ENCODE results near the gene C12orf56. TPM values are rescaled to one million over a fixed set of nuclear protein-coding genes. Genes with fewer than 3 reads are reported as not detected.

Gene C12orf56, protein sequence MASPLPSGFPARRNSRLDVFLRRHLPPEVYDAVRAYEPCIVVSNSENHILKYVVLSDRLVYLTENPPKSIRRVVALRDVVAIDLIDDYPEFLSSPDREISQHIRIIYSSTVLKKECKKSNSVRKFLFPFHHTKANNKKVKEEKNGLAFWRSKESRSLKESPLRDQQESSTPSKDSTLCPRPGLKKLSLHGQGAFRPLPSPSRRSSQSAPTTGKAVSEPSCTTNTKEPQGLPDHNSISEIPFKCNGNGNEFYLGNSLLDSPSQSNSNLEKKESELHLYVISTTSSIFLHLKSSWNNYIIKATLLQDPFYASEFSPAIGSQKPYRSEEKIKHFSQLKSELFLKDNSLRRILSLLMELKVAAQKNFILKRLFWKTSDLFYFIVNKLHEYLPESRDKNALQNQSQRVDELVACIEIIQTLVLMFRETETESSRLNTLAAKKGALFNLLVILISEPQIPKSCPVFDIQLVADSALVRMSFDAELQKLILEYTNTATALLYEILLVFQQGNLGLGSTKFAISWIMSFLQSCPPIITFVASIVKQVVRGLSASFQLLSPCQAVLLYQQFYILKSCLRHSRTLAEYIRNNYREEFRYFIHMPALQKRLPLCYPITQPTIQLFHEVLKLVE
- 1.9 and 2.0 TPM in 2 replicates for total RNA-seq

DNA sequence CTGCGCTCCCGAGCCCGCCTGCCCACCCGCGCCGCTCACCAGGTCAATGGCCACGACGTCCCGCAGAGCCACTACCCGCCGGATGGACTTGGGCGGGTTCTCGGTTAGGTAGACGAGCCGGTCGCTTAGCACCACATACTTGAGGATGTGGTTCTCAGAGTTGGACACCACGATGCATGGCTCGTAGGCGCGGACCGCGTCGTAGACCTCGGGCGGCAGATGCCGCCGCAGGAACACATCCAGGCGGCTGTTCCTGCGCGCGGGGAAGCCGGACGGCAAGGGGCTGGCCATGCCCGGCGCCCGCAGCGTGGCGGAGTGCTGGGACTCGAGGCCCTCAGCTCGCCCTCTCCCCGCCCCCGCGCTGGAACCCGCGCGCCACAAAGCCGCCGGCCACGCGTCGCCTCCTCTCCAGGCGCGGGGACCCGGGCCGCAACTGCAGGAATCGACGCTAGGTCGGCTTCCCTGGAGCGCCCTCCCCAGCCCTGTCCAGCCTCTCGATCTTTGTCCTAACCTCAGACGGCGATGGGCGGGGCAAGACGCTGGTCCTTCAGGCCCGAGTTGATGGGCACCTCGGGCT is at the start of gene C12orf56:
C12orf56 (minus strand) TSS at position 484 of the 577 bp plus-strand sequence; CDS start at position 291, 193 bp downstream.

DNA sequence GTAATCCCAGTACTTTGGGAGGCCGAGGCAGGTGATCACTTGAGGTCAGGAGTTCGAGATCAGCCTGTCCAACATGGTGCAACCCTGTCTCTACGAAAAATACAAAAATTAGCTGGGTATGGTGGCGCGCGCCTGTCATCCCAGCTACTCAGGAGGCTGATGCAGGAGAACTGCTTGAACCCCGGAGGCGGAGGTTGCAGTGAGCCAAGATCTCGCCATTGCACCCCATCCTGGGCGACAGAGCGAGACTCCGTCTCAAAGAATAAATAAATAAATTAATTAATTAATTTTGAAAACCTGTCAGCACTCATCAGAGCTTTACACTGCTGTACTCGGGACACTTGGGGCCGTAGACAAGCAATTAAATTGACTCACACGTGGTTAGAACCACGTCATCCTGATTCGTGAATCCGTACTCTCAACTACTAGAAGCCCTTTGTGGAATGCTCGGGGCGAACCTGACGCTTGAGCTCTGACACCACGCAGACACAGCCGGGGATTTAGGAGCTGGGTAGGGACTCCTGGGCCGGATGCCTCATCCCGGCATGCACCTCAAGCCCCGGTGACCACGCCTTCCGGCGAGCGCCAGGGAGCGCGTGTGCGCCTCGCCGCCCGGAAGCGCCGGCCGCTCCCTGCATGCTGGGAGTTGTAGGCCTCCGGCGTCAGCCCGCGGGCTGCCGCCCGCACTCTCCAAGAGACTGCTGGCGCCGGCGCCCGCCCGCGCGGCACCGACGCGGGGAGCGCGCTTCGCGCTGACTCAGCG is 13.3 kb upstream of the C12orf56 start, which contains the start of gene XPOT:
XPOT (plus strand) TSS at position 686 of the 763 bp plus-strand sequence. CDS start 5,644 bp downstream, outside the sequence.

DNA sequence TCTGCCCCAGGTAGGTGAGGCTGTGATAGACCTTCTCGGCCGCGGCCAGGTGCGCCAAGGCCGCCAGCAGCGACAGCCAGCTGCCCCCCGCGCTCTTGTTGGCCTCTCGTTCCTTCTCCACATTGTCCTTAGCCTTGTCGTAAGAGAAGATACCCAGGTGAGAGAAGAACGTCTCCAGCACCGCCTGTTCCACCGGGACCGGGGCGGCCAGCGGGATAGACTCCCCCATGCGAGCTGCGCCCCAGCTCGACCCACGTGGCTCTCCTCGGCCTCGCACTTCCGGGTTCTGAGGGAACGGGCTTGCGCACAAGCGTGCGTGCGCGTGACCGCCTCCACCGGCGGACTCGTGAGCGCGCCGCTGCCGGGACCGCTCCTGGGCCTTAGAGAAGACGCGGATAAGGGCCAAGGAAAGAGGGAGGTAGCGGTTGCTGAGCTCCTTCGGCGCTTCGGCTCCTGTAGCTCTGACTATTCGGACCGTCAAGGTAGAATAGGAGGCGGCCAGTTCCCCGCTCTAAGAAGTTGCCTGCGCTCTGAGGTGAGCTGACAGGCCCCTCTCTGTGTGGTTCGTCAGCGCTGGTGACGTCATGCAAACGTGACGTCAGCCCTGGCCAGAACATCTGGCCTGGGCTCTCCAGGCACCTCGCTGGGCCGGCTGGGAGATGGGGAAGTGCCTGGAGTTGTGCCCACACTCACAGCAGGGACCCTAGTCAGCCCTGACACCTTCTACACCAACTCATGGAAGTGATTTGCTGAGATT is 168.4 kb downstream of the C12orf56 start, which contains the start of gene KICS2:
KICS2 (minus strand) TSS at position 288 of the 757 bp plus-strand sequence; CDS start at position 229, 59 bp downstream.

Other genes starting within 250 kb of the C12orf56 start
- gene KICS2, start 168.5 kb downstream of the C12orf56 start, total RNA-seq: 7.1 and 9.9 TPM in 2 replicates
- 99.2 and 121 TPM in 2 replicates for gene XPOT, start 13.6 kb upstream of the C12orf56 start, total RNA-seq
- 29.1 and 36.5 TPM in 2 replicates for gene TBK1, start 61.4 kb upstream of the C12orf56 start, total RNA-seq
- gene RASSF3, start 219.7 kb upstream of the C12orf56 start, total RNA-seq: 17.6 and 25.1 TPM in 2 replicates

All from smooth muscle cell of trachea (primary cell).